T-helper 2 cell treated with Interferon-gamma antibody and Interleukin-4, amounts not matched to agents 5 μg/mL and 100 μg/mL, for 36 hours (primary cell): ENCODE measurements around the gene SLC1A7.

Experiments
- DNase-seq: peaks from one replicate; pipeline ENCODE4 v3.0.0; 2021; ENCODE audit warnings: low spot score
- H3K27ac Mint-ChIP-seq: one replicate; pipeline ENCODE4 v1.8.0; 2021; ENCODE audit warnings: mild to moderate bottlenecking, mixed read lengths
- H3K27me3 Mint-ChIP-seq: one replicate; pipeline ENCODE4 v1.8.0; 2021; ENCODE audit warnings: low read depth, mixed read lengths
- H3K36me3 Mint-ChIP-seq: one replicate; pipeline ENCODE4 v1.8.0; 2021; ENCODE audit warnings: low read depth, mixed read lengths
- H3K4me1 Mint-ChIP-seq: one replicate; pipeline ENCODE4 v1.8.0; 2021; ENCODE audit warnings: low read depth, mixed read lengths
- H3K4me3 Mint-ChIP-seq: one replicate; pipeline ENCODE4 v1.8.0; 2022; ENCODE audit warnings: mild to moderate bottlenecking, moderate library complexity, mixed read lengths
- H3K9me3 Mint-ChIP-seq: one replicate; pipeline ENCODE4 v1.8.0; 2021; ENCODE audit warnings: mixed read lengths

Gene SLC1A7

DNA sequence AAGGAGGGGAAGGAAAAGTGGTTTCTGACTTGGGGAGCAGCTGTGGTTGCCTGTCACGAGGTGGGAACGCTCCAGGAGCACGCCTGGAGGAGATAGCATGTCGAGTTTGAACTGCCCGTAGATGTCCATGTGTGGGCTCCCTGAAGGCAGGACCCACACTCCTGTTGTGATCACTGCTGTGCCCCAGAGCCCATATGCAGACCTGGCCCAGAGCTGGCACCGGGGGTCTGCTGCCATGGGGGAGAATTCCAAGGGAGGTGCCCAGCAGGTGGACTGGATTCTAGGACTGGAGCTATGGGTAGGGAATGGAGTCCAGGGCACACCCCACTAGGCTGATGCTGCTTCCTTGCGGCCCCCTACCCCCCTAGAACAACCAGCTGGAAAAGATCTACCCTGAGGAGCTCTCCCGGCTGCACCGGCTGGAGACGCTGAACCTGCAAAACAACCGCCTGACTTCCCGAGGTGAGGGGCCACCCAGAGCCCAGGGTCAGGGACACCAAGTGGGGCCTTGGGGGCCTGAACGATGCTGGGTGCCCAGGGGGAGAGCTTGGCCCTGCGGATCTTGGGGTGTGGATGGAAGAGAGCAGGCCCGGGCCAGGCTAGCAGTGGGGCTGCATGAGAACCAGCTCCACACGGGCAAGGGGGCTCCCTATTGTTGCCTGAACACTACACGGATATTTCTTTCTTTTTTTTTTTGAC lies 71.1 kb downstream of the SLC1A7 start:
- H3K36me3 Mint-ChIP-seq, result no peaks in the 10 kb centered on the region
- H3K27me3 Mint-ChIP-seq, result no peaks in the 10 kb centered on the region
- no peak overlapping the region for H3K27ac Mint-ChIP-seq
- no peak for DNase-seq
- no peak overlapping the region for H3K4me3 Mint-ChIP-seq
- H3K9me3 Mint-ChIP-seq, result no peaks in the 10 kb centered on the region
- no peaks in the 10 kb centered on the region for H3K4me1 Mint-ChIP-seq

DNA sequence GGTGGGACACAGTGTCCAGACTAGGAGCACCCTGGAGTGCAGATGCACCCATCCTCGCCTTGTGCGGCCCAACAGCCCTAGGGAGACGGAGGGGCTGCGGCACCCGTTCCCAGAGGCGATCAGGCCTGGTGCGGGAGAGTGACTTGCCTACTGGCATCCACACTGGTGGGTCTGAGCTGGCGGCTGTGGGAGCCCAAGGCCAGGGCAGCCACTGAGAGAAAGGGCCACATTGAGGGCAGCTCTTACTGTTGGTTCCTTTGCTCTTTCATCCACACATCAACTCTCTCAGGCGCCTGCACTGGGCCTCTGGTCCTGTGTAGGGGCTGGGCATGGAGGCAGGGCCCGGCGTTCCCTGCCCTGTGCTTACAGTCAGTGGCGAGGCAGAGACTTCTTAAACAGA lies 71.8 kb downstream of the SLC1A7 start:
- Mint-ChIP-seq H3K9me3 (no peaks in the 10 kb centered on the region), H3K27me3 (peaks cover 1% of the 10 kb centered on the region), H3K4me1 (no peaks in the 10 kb centered on the region), H3K4me3 (no peak overlapping the region), H3K27ac (no peak overlapping the region), H3K36me3 (no peaks in the 10 kb centered on the region)
- no peak for DNase-seq

DNA sequence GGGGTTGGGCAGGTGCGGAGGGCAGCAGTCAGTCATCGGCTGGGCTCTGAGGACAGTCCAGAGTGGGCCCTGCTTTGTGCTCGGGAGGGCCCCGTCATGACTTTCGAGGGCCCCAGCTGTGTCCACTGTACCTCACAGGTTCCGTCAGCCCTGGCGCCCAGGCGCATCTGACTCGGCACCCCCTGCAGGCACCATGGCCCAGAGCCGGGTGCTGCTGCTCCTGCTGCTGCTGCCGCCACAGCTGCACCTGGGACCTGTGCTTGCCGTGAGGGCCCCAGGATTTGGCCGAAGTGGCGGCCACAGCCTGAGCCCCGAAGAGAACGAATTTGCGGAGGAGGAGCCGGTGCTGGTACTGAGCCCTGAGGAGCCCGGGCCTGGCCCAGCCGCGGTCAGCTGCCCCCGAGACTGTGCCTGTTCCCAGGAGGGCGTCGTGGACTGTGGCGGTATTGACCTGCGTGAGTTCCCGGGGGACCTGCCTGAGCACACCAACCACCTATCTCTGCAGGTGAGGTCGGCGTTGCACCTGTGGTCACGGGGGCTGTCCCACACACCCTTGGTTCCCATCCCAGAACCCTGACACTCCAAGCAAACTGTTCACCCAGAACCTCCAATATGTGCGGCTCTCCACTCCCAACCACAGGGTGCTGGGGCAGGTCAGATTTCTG lies 72.6 kb downstream of the SLC1A7 start:
- Mint-ChIP-seq H3K27me3 (peaks cover 6% of the 10 kb centered on the region), H3K4me3 (no peak overlapping the region), H3K9me3 (no peaks in the 10 kb centered on the region), H3K27ac (no peak overlapping the region), H3K4me1 (no peaks in the 10 kb centered on the region), H3K36me3 (no peaks in the 10 kb centered on the region)
- no peak for DNase-seq

GRCh38 chr1:53069265-53069662 lies 73.2 kb downstream of the SLC1A7 start:
- H3K36me3 Mint-ChIP-seq, result no peaks in the 10 kb centered on the region
- H3K9me3 Mint-ChIP-seq, result no peaks in the 10 kb centered on the region
- H3K4me1 Mint-ChIP-seq, result no peaks in the 10 kb centered on the region
- peaks cover 10% of the 10 kb centered on the region for H3K27me3 Mint-ChIP-seq
- no peak for DNase-seq
- no peak overlapping the region for H3K27ac Mint-ChIP-seq
- no peak overlapping the region for H3K4me3 Mint-ChIP-seq

- DNase-seq, result no peak
- Mint-ChIP-seq H3K36me3 (no peaks in the 10 kb centered on the region), H3K4me1 (no peaks in the 10 kb centered on the region), H3K4me3 (no peak overlapping the region), H3K27ac (no peak overlapping the region), H3K9me3 (no peaks in the 10 kb centered on the region), H3K27me3 (peaks cover 17% of the 10 kb centered on the region)
Observed at GRCh38 chr1:53068314-53069099, 73.9 kb downstream of the SLC1A7 start.

DNA sequence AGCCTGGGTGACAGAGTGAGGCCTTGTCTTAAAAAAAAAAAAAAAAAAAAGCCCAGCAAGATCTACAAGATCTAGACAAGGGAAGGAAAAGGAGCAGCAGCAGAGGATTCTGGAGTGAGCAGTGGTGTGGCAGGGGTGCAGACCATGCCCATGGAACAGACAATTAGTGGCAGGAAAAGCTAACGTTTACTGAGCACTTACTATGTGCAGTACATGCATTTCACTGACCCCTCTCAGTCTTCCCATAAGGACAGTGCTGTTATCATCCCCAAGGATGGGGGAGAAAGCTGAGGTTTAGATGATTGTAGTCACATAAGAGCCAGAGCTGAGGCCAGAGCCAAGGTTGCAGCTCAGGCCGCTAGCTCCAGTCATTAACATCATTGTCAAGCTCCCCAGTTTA lies 74.6 kb downstream of the SLC1A7 start:
- Mint-ChIP-seq H3K4me1 (no peaks in the 10 kb centered on the region), H3K27ac (no peak overlapping the region)

GRCh38 chr1:53066891-53067738 lies 75.3 kb downstream of the SLC1A7 start:
- Mint-ChIP-seq H3K4me1 (no peaks in the 10 kb centered on the region), H3K27ac (no peak overlapping the region), H3K27me3 (peaks cover 27% of the 10 kb centered on the region), H3K9me3 (no peaks in the 10 kb centered on the region), H3K4me3 (no peak overlapping the region), H3K36me3 (no peaks in the 10 kb centered on the region)
- no peak for DNase-seq

More for the DNA sequence above, 74.6 kb downstream of the SLC1A7 start:
- DNase-seq, result no peak
- Mint-ChIP-seq H3K36me3 (no peaks in the 10 kb centered on the region), H3K4me3 (no peak overlapping the region), H3K27me3 (peaks cover 23% of the 10 kb centered on the region), H3K9me3 (no peaks in the 10 kb centered on the region)

DNA sequence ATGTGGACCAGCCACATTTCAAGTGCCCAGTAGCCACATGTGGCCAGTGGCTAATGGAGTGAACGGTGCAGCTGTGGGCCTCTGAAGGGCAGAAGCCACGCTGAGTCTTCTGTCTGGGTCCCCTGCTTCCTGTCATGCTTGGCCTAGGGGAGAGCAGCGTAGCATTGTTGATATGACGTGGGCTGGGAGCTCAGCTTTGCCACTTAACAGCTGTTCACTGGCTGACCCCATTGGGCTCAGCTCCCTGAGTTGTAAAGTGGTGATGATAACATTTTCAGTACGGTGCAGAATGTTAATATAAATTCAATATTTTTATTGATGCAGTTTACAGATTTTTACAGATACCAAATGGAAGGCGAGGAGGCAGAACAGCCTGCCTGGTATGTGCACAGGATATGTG lies 76.0 kb downstream of the SLC1A7 start:
- Mint-ChIP-seq H3K4me1 (no peaks in the 10 kb centered on the region), H3K9me3 (no peaks in the 10 kb centered on the region), H3K4me3 (no peak overlapping the region), H3K27me3 (peaks cover 29% of the 10 kb centered on the region), H3K36me3 (no peaks in the 10 kb centered on the region), H3K27ac (no peak overlapping the region)
- no peak for DNase-seq

DNA sequence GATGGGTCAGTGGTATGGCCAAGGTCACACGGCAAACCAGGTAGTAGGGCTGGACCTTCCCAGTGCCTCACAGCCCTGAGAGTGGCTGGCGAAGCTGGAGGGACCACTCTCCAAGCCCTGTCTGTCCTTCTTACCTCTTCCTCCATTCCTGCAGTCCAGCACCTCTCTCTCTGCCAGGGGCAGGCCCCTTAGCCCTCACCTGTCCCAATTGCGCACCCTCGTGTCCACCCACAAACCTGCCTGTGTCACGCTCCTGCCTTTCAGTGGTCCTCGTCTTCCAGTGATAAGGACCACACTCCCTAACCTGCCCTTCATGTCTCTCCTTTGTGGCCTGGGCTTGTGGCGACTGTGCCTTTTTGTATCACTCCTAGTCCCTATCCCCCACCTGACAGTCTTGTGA lies 77.0 kb downstream of the SLC1A7 start:
- peaks cover 40% of the 10 kb centered on the region for H3K27me3 Mint-ChIP-seq
- H3K36me3 Mint-ChIP-seq, result no peaks in the 10 kb centered on the region
- no peak overlapping the region for H3K27ac Mint-ChIP-seq
- no peak for DNase-seq
- no peaks in the 10 kb centered on the region for H3K9me3 Mint-ChIP-seq
- H3K4me3 Mint-ChIP-seq, result no peak overlapping the region
- no peaks in the 10 kb centered on the region for H3K4me1 Mint-ChIP-seq

DNA sequence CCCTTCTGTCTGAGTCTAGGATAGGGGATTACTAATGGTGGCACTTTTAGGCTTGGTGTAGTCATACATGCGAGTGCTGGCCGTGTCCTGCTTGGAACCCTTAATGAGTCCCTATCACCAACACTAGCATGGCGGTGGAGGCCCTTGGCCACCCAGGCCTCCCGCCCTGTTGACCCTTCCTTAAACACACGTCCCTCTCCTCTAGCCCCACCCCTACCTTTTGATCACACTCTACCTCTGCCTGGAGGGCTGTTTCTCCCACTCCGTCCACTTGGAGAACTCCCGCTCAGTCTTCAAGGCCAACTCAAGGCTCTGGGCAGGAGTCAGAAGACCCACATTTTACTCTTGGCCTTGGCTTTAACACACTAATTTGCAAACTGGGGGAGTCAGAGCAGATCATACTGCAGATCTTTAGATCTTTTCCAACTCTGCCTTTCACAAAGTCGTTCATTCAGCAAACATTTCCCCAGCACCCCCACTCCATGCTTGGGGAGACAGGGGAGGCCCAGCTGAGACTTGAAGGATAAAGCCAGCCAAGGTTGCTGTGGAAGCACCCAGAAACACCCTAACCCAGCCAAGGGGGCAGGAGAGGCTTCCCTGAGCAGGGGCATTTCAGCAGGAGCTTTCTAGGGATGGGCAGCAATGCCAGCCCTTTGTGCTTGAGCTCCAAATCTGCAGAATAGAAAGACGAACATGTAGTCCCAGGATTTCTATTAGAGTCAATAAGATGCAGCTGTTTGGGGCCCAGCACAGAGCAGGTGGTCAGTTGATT lies 78.5 kb downstream of the SLC1A7 start:
- no peaks in the 10 kb centered on the region for H3K4me1 Mint-ChIP-seq
- no peak overlapping the region for H3K4me3 Mint-ChIP-seq
- DNase-seq, result no peak
- no peaks in the 10 kb centered on the region for H3K36me3 Mint-ChIP-seq
- peaks cover 55% of the 10 kb centered on the region for H3K27me3 Mint-ChIP-seq
- H3K27ac Mint-ChIP-seq, result no peak overlapping the region
- no peaks in the 10 kb centered on the region for H3K9me3 Mint-ChIP-seq

- DNase-seq, result no peak
- H3K27ac Mint-ChIP-seq, result no peak overlapping the region
- H3K36me3 Mint-ChIP-seq, result no peaks in the 10 kb centered on the region
- peak overlapping the region; percentile 32 for H3K4me3 Mint-ChIP-seq
- H3K4me1 Mint-ChIP-seq, result no peaks in the 10 kb centered on the region
- H3K27me3 Mint-ChIP-seq, result peaks cover 64% of the 10 kb centered on the region
- no peaks in the 10 kb centered on the region for H3K9me3 Mint-ChIP-seq
Observed at GRCh38 chr1:53062708-53063591, 79.5 kb downstream of the SLC1A7 start.

GRCh38 chr1:53061859-53062707 lies 80.4 kb downstream of the SLC1A7 start, which contains the start of gene PODN:
Gene PODN (plus strand): TSS chr1:53062213. CDS start chr1:53069856, 7,643 bp downstream.
- H3K4me3 Mint-ChIP-seq, result peak within 1 kb of the TSS; percentile 32
- no peaks in the 10 kb centered on the region for H3K9me3 Mint-ChIP-seq
- no peaks in the 10 kb centered on the region for H3K4me1 Mint-ChIP-seq
- no peaks in the 10 kb centered on the region for H3K36me3 Mint-ChIP-seq
- no peak within 1 kb of the TSS for H3K27ac Mint-ChIP-seq
- H3K27me3 Mint-ChIP-seq, result peaks cover 69% of the 10 kb centered on the region
- no peak for DNase-seq
